ENCODE measurements around the gene STARD8. TPM values are rescaled to one million over a fixed set of nuclear protein-coding genes. Genes with fewer than 3 reads are reported as not detected.

The STARD8 gene
- total and polyA plus RNA-seq, 2 donors (not counting 3 experiments of a cell fraction or from before 2014, with no cell fraction given): 6.8 to 14.8 TPM

- intact Hi-C loops (cut with micrococcal nuclease) (no loop called here), dilution Hi-C loops (cut with MboI; ENCODE audit: extremely low pct_ligation_motif_present, low sequenced_read_pairs) (no loop called here)
- Histone ChIP-seq H3K79me2 (ENCODE audit: control insufficient read depth, insufficient read depth, low read length) (no peaks in the 10 kb centered on the region), H3K4me3 (replicated peaks in 1 of 3; ENCODE audit: insufficient read depth in 1 of 3, low read depth in 1 of 3, low read length in 3 of 3) (no peak overlapping the region), H3K9me1 (replicated peaks; ENCODE audit: control insufficient read depth, extremely low read depth, insufficient read depth, low read length) (no peaks in the 10 kb centered on the region), H2AFZ (ENCODE audit: low read depth, low read length) (no peak overlapping the region), H3K27ac (ENCODE audit: insufficient read depth, low read depth, low read length) (no peak overlapping the region), H3K9ac (replicated peaks; ENCODE audit: extremely low read depth, insufficient read depth, low read length) (no peak overlapping the region), H4K20me1 (replicated peaks; ENCODE audit: control insufficient read depth, extremely low read depth, insufficient read depth, low read length) (no peaks in the 10 kb centered on the region), H3K9me3 (replicated peaks; ENCODE audit: control insufficient read depth, insufficient read depth, low read length) (no peaks in the 10 kb centered on the region), H3K4me2 (ENCODE audit: insufficient read depth, low read length) (no peak overlapping the region), H3K36me3 (ENCODE audit: control insufficient read depth in 2 of 2, extremely low read depth in 1 of 2, insufficient read depth in 2 of 2, low read length in 2 of 2) (no peaks in the 10 kb centered on the region), H3K27me3 (ENCODE audit: control insufficient read depth in 2 of 2, insufficient read depth in 2 of 2, low read length in 2 of 2) (no peaks in the 10 kb centered on the region), H3K4me1 (ENCODE audit: control insufficient read depth, extremely low read depth, insufficient read depth, low read length) (no peaks in the 10 kb centered on the region)
- DNase-seq (ENCODE audit: low read depth, low spot score) (no peak), FAIRE-seq (no peak)
- BruUV-seq (replicated peaks): no TSS peak
- ChIA-PET POLR2A (no interaction called here), CTCF (no interaction called here)
- no peak for TF ChIP-seq CTCF (IDR thresholded peaks at IDR 0.05; ENCODE audit: extremely low read depth in 1 of 2, insufficient read depth in 1 of 2, low read depth in 1 of 2, low read length in 2 of 2)
- no peak for TF ChIP-seq FOS (IDR thresholded peaks at IDR 0.05; ENCODE audit: borderline replicate concordance, insufficient read depth, low read length)
- no peak for TF ChIP-seq POLR2A (IDR thresholded peaks at IDR 0.05; ENCODE audit: low read depth, low read length)
- no peak for TF ChIP-seq MAX (IDR thresholded peaks at IDR 0.05; ENCODE audit: insufficient read depth, insufficient read length)
- no peak for TF ChIP-seq EZH2 (IDR thresholded peaks at IDR 0.05; ENCODE audit: borderline replicate concordance, low read depth, low read length, severe bottlenecking)
- TF ChIP-seq MYC (IDR thresholded peaks at IDR 0.05; ENCODE audit: low read depth, low read length): no peak
Observed at GRCh38 chrX:68746988-68747387, 99.5 kb downstream of the STARD8 start.

GRCh38 chrX:68748030-68748429 is 100.6 kb downstream of the STARD8 start:
- TF ChIP-seq JUN (IDR thresholded peaks at IDR 0.05; ENCODE audit: borderline replicate concordance, insufficient read depth, insufficient read length, low read depth): no peak
- no peak for TF ChIP-seq MAX (IDR thresholded peaks at IDR 0.05; ENCODE audit: insufficient read depth, insufficient read length)
- no peak for TF ChIP-seq POLR2A (IDR thresholded peaks at IDR 0.05; ENCODE audit: low read depth, low read length)
- TF ChIP-seq MYC (IDR thresholded peaks at IDR 0.05; ENCODE audit: low read depth, low read length): no peak
- TF ChIP-seq FOS (IDR thresholded peaks at IDR 0.05; ENCODE audit: borderline replicate concordance, insufficient read depth, low read length): no peak
- no peak for TF ChIP-seq EZH2 (IDR thresholded peaks at IDR 0.05; ENCODE audit: borderline replicate concordance, low read depth, low read length, severe bottlenecking)
- TF ChIP-seq POLR2AphosphoS5 (IDR thresholded peaks at IDR 0.05; ENCODE audit: insufficient read depth, low read depth, low read length): no peak
- TF ChIP-seq GATA2 (IDR thresholded peaks at IDR 0.05; ENCODE audit: insufficient read depth, insufficient read length, low read depth, low read length): no peak
- no peak for TF ChIP-seq CTCF (IDR thresholded peaks at IDR 0.05; ENCODE audit: extremely low read depth in 1 of 2, insufficient read depth in 1 of 2, low read depth in 1 of 2, low read length in 2 of 2)
- FAIRE-seq: no peak

More at GRCh38 chrX:68748030-68748429, 100.6 kb downstream of the STARD8 start:
- Histone ChIP-seq H3K36me3 (ENCODE audit: control insufficient read depth in 2 of 2, extremely low read depth in 1 of 2, insufficient read depth in 2 of 2, low read length in 2 of 2) (no peaks in the 10 kb centered on the region), H3K27ac (ENCODE audit: insufficient read depth, low read depth, low read length) (no peak overlapping the region), H2AFZ (ENCODE audit: low read depth, low read length) (no peak overlapping the region), H3K4me3 (replicated peaks in 1 of 3; ENCODE audit: insufficient read depth in 1 of 3, low read depth in 1 of 3, low read length in 3 of 3) (no peak overlapping the region), H4K20me1 (replicated peaks; ENCODE audit: control insufficient read depth, extremely low read depth, insufficient read depth, low read length) (no peaks in the 10 kb centered on the region), H3K9ac (replicated peaks; ENCODE audit: extremely low read depth, insufficient read depth, low read length) (no peak overlapping the region), H3K9me1 (replicated peaks; ENCODE audit: control insufficient read depth, extremely low read depth, insufficient read depth, low read length) (no peaks in the 10 kb centered on the region), H3K4me2 (ENCODE audit: insufficient read depth, low read length) (no peak overlapping the region), H3K9me3 (replicated peaks; ENCODE audit: control insufficient read depth, insufficient read depth, low read length) (no peaks in the 10 kb centered on the region), H3K4me1 (ENCODE audit: control insufficient read depth, extremely low read depth, insufficient read depth, low read length) (no peaks in the 10 kb centered on the region), H3K27me3 (ENCODE audit: control insufficient read depth in 2 of 2, insufficient read depth in 2 of 2, low read length in 2 of 2) (no peaks in the 10 kb centered on the region), H3K79me2 (ENCODE audit: control insufficient read depth, insufficient read depth, low read length) (no peaks in the 10 kb centered on the region)
- intact Hi-C loops (cut with micrococcal nuclease): no loop called here
- ChIA-PET POLR2A (no interaction called here), CTCF (no interaction called here)
- DNase-seq (ENCODE audit: low read depth, low spot score): no peak
- no TSS peak for BruUV-seq (replicated peaks)
- dilution Hi-C loops (cut with MboI; ENCODE audit: extremely low pct_ligation_motif_present, low sequenced_read_pairs): no loop called here
